ENCODE measurements around the gene CNN2. TPM values are rescaled to one million over a fixed set of nuclear protein-coding genes. Genes with fewer than 3 reads are reported as not detected.
A peak's percentile ranks its signal among the peaks of the same experiment; 100 is the strongest.

The CNN2 gene
- total RNA-seq, result 164 and 281 TPM in 2 replicates

- TF ChIP-seq, protein P1, sequence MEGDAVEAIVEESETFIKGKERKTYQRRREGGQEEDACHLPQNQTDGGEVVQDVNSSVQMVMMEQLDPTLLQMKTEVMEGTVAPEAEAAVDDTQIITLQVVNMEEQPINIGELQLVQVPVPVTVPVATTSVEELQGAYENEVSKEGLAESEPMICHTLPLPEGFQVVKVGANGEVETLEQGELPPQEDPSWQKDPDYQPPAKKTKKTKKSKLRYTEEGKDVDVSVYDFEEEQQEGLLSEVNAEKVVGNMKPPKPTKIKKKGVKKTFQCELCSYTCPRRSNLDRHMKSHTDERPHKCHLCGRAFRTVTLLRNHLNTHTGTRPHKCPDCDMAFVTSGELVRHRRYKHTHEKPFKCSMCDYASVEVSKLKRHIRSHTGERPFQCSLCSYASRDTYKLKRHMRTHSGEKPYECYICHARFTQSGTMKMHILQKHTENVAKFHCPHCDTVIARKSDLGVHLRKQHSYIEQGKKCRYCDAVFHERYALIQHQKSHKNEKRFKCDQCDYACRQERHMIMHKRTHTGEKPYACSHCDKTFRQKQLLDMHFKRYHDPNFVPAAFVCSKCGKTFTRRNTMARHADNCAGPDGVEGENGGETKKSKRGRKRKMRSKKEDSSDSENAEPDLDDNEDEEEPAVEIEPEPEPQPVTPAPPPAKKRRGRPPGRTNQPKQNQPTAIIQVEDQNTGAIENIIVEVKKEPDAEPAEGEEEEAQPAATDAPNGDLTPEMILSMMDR (conservative IDR thresholded peaks at IDR 0.05; ENCODE audit: low read depth, low read length), result no peak
- peak within 1 kb of the TSS; percentile 97 for H3K4me3 ChIP-seq (ENCODE audit: low read depth, low read length)
- no peak for DNase-seq (ENCODE audit: low read depth)
These were observed at the start of gene CNN2 for GRCh38 chr19:1025960-1026782. Gene CNN2 (plus strand): TSS chr19:1026608. CDS start chr19:1026662, 54 bp downstream.

- no peak for DNase-seq (ENCODE audit: low read depth)
- TF ChIP-seq, protein P1 (conservative IDR thresholded peaks at IDR 0.05; ENCODE audit: low read depth, low read length), result no peak
- H3K4me3 ChIP-seq (ENCODE audit: low read depth, low read length), result no peak overlapping the region
These were observed 49.3 kb upstream of the CNN2 start for GRCh38 chr19:977058-977464.

DNA sequence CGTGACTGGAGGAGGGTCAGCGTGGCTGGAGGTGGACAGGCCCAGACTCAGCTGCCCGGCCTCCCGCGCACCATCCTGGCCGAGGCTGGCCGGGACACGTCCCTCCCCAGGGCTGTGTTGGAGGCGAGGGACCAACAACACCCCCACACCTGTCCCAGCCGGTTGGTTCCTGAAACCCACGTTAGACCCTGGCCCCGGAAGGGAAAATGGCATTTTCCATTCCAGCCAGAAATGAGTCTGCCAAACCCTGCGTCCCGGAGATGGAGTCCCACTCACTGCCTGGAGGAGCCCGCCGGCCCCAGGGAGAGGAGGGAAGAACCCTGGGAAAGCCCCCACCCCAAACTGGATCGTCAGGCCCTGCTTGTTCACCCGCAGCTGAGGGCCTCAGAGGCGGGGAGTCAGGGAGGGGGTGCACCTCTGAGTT lies 47.1 kb upstream of the CNN2 start:
- H3K4me3 ChIP-seq (ENCODE audit: low read depth, low read length), result no peak overlapping the region
- TF ChIP-seq, protein P1 (conservative IDR thresholded peaks at IDR 0.05; ENCODE audit: low read depth, low read length), result no peak
- no peak for DNase-seq (ENCODE audit: low read depth)

- no peak for DNase-seq (ENCODE audit: low read depth)
- no peak overlapping the region for H3K4me3 ChIP-seq (ENCODE audit: low read depth, low read length)
- TF ChIP-seq, protein P1 (conservative IDR thresholded peaks at IDR 0.05; ENCODE audit: low read depth, low read length), result no peak
These were observed 46.0 kb upstream of the CNN2 start for GRCh38 chr19:980133-980998.

DNA sequence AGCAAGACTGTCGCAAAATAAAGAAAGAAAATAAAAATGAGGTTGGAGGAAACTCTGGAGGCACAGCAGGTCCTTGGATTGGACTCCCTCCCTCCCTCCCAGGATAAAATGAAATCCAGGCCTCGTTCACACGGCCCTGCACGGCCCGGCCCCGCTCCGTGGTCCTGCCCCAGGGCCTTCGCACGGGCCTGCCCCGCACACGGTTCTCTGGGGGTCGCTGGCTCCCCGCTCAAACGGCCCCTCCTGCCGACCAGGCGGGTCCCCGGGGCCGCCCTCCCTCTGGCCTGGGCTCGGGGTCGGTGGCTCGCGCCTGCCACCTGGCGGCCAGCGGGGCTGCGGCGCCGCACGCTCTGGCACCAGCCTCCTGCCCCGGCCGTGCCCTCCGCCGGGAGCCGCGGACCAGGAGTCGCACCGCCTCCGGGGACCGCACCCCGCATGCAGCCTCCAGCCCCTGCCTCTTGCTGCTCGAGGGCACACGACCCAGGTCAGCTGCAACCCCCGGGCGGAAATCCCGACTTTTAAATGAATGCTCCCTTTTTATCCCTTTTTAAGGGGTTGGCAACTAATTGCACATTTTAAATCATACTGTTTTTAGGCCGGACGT lies 43.7 kb upstream of the CNN2 start:
- DNase-seq (ENCODE audit: low read depth), result no peak
- peak overlapping the region; percentile 45 for H3K4me3 ChIP-seq (ENCODE audit: low read depth, low read length)
- TF ChIP-seq, protein P1 (conservative IDR thresholded peaks at IDR 0.05; ENCODE audit: low read depth, low read length), result peak; percentile 64

DNA sequence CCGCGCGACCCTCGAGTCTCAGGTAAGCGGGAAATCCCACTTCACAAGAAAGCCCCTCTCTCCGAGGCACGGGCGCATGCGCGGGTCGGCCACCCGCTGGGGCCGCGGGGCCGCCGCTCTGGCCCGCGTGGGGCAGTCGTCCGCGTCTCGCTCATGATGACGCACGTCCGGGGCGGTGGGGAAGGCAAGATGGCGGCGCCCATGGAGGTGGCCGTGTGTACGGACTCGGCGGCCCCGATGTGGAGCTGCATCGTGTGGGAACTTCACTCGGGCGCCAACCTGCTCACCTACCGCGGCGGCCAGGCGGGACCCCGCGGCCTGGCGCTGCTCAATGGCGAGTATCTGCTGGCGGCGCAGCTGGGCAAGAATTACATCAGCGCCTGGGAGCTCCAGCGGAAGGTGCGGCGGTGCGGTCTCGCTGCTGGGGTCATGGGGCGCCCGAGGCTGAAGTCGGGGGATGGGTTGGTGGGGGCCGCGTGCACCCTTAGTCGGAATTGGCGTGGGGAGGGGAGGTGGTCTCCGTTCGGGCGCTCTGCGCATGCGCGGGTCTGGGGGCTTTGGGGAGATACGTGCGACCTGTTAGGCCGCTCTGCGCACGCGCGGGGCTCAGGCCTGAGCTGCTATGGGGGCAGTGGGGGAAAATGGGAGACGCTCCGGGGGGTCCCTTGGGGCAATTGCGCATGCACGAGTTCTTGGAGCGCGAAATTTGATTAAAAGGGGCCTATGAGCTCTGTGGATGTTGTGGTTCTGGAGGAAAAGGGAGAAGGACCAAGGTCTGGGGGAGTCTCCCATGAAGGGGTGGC lies 42.0 kb upstream of the CNN2 start, which contains the start of gene WDR18:
Gene WDR18 (plus strand): TSS at position 181 of the 803 bp plus-strand sequence. CDS start 9 bp downstream, at position 190.
- no peak for DNase-seq (ENCODE audit: low read depth)
- peak within 1 kb of the TSS; percentile 95 for H3K4me3 ChIP-seq (ENCODE audit: low read depth, low read length)
- TF ChIP-seq, protein P1 (conservative IDR thresholded peaks at IDR 0.05; ENCODE audit: low read depth, low read length), result no peak

Measured in epithelial cell of proximal tubule (primary cell).